HG03575 (cell line): ENCODE data around the gene ZNF541.
"Not testable (repeated sequence)": the region's sequence is repeated elsewhere in the genome, so short reads cannot be mapped to it uniquely, and the experiment has no call there.

Source experiments
- ATAC-seq: cut with Tn5 transposase; IDR thresholded peaks from one replicate; pipeline ENCODE4 v1.9.1; 2021; ENCODE audit not compliant: unreplicated experiment, insufficient number of reproducible peaks, low FRiP score; ENCODE audit errors: extremely low read depth

Gene ZNF541

GRCh38 chr19:47601180-47601904 lies 28.4 kb upstream of the ZNF541 start:
- ATAC-seq, result no peak

DNA sequence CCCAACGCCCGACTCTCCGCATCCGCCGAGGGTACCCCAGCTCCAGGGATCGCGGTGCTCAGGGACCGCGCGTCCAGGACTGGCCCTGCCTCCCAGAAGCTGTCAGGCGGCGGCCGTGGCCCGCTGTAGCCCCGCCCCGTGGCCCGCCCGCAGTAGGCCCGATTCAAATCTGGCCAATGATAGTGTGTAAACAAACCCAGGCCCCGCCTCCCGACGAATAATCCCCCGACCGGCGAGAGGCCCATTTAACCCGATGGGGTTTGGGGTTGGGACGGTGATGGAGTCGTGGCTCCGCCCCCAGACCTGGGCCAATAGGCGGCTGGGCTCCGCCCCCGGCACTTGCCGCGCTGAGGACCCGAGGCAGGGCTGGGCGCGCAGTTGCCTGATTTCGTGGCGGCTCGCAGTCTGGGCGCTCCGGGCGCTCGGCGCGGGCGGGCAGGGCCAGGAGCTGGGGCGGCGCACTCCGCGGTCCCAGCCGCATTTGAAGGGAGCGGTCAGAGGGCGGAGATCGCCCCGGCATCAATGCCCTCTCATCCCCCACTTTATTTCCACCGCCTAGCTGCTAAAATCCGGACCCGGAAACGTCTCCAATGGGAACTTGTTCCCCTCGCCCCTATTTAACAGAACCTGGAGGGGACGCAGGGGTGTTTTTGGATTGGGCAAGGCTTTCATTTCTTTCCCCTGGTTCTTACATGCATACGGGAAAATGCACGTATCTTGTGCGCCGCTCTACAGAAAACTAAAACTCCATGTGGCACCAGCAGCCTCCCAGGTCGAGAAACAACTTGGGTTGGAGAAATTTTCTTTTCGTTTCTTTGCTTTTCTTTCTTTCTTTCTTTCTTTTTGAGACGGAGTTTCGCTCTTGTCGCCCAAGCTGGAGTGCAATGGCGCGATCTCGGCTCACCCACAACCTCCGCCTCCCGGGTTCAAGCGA lies 27.6 kb upstream of the ZNF541 start:
- peak; percentile 53 for ATAC-seq

- not testable (repeated sequence) for ATAC-seq
Measured at GRCh38 chr19:47599671-47600245, 26.8 kb upstream of the ZNF541 start.

GRCh38 chr19:47598407-47599349 lies 25.7 kb upstream of the ZNF541 start:
- ATAC-seq, result no peak

GRCh38 chr19:47595944-47596343 lies 23.0 kb upstream of the ZNF541 start:
- ATAC-seq, result no peak

DNA sequence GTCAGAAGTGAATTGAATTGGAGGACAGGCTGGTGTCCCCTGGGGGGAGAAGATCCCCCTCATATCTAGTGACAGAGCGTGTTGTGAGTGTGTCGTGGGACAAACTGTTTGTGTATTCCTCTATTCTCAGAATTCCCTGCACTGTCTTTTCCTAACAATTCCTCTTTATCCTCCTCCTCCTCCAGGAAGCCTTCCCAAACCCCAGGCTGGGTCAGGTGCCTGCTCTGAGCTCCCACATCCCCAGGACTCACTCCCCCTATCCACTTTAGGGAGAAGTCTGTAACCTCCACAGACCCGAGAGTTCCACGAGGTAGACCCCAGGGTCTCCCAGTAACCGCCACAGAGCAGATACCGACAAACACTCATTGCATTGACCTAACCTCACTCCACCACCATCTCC lies 20.9 kb upstream of the ZNF541 start:
- ATAC-seq, result no peak

GRCh38 chr19:47589824-47590223 lies 16.9 kb upstream of the ZNF541 start:
- no peak for ATAC-seq

DNA sequence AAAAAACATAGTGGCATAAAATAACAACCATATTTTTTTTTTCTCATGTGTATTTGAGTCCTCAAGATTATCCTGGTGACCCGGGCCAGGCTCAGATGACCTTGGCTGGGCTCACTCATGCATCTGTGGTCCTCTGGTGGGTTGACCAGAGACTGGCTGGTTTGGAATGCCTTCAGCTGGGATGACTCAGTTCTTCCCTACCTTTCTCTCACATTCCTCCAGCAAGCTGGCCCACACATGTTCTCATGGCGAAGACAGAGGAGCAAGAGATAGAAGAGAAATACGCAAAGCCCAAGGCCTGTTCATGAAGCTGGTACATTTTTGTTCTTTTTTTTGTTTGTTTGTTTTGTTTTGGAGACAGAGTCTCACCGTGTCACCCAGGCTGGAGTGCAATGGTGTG lies 14.3 kb upstream of the ZNF541 start:
- no peak for ATAC-seq

GRCh38 chr19:47583161-47583560 lies 10.2 kb upstream of the ZNF541 start:
- ATAC-seq, result not testable (repeated sequence)

- no peak for ATAC-seq
Measured at GRCh38 chr19:47582320-47582909, 9.5 kb upstream of the ZNF541 start.

GRCh38 chr19:47581605-47582319 lies 8.8 kb upstream of the ZNF541 start:
- ATAC-seq, result no peak

DNA sequence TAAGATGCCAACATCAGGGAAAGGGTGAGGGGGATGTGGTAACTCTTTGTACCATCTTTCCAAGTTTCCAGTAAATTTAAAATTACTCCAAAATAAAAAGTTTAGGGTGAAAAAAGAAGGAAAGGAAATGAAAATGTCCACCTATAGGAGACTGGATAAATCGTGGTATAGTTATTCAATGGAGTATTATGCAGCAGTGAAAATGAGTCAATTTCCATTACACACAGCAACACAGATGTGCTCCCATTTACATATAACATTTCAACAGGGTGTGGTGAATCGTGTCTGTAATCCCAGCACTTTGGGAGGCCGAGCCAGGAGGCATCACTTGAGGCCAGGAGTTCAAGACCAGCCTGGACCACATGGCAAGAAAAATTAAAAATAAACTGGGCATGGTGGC lies 7.4 kb upstream of the ZNF541 start:
- ATAC-seq, result no peak

GRCh38 chr19:47572635-47573034 lies 313 bp downstream of the ZNF541 start:
- no peak for ATAC-seq

DNA sequence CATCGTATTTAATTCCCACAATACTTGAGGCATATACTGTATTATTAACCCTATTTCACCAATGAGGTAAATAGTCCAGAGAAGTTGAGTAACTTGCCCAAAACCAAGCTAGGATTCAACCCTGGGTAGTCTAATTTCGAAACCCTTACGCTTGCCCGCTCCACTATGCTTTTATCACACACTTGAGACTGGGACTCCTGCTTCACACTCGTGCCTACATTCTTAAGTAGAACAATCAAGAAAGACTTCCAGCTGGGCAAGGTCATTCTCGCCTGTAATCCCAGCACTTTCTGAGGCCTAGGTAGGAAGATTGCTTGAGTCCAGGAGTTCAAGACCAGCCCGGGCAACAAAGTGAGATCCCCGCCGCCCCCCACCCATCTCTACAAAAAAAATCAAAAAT lies 3.6 kb downstream of the ZNF541 start:
- no peak for ATAC-seq

GRCh38 chr19:47564081-47564480 lies 8.9 kb downstream of the ZNF541 start:
- no peak for ATAC-seq

DNA sequence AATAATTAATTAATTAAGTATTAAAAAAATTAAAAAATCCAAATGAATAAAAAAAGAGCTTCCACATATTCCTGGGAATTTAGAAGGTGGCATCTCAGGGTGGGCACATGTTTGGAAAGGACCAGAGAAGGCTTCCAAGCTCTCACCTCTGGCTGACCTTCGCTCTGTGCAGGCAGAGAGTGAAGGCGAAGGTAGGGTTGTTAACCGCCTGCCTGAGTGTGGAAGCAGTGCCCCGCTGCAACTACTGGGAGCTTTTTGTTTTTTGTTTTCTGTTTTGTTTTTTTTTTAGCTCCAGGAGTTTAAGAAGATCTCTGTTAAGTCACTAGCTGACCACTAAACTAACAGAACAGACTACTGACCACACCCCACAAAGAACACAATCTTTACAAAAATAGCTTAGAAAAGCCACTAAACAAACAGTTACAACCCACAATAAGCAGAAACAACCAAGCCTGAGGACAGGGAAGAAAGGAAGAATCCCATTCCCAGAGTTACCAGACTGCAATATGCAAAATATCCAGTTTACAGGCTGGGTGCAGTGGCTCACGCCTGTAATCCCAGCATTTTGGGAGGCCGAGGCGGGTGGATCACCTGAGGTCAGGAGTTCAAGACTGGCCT lies 11.4 kb downstream of the ZNF541 start:
- no peak for ATAC-seq

GRCh38 chr19:47560999-47561398 lies 11.9 kb downstream of the ZNF541 start:
- ATAC-seq, result no peak
